T-helper 17 cell (primary cell): ENCODE data around the gene PTPRN2. TPM values are rescaled to one million over a fixed set of nuclear protein-coding genes. Genes with fewer than 3 reads are reported as not detected.

Experiments used
- ATAC-seq: fragments of 150-1000 bp; cut with Tn5 transposase; 2 replicates; pipeline ENCODE4 v1.10.0; 2021; ENCODE audit warnings: mild to moderate bottlenecking, moderate library complexity
- DNase-seq, 3 donors: peaks; one replicate each; pipeline versions ENCODE4 v3.0.0 to v3.0.0-alpha.2; 2020 to 2021
- H3K9me3 ChIP-seq: one replicate; pipeline ENCODE4 v1.7.0; 2013; ENCODE audit warnings: low read length, mild to moderate bottlenecking; ENCODE audit not compliant: control insufficient read depth, poor library complexity, severe bottlenecking
- H3K27ac Mint-ChIP-seq: one replicate; pipeline ENCODE4 v1.8.0; 2022; ENCODE audit warnings: mild to moderate bottlenecking, moderate library complexity, mixed read lengths
- H3K27me3 Mint-ChIP-seq: one replicate; pipeline ENCODE4 v1.8.0; 2022; ENCODE audit warnings: mixed read lengths
- H3K36me3 Mint-ChIP-seq: one replicate; pipeline ENCODE4 v1.8.0; 2022; ENCODE audit warnings: low read depth, mixed read lengths
- H3K4me1 Mint-ChIP-seq: one replicate; pipeline ENCODE4 v1.8.0; 2022; ENCODE audit warnings: mild to moderate bottlenecking, mixed read lengths
- H3K4me3 Mint-ChIP-seq: one replicate; pipeline ENCODE4 v1.8.0; 2022; ENCODE audit warnings: mild to moderate bottlenecking, moderate library complexity, mixed read lengths
- total RNA-seq, 4 donors: library from RNA in 2 of 4; stranded (reverse) in 2 of 4; gene quantifications; one replicate each; pipeline ENCODE4 v1.2.3 and lab custom pipeline; 2022 to 2026

PTPRN2 gene
- total RNA-seq, 2 donors from 2014 or later, result 0.42 to 0.57 TPM

GRCh38 chr7:157555313-157555712 is 1032.3 kb downstream of the PTPRN2 start:
- no peak overlapping the region for H3K27ac Mint-ChIP-seq
- no peaks in the 10 kb centered on the region for H3K27me3 Mint-ChIP-seq
- no peaks in the 10 kb centered on the region for H3K4me1 Mint-ChIP-seq
- H3K9me3 ChIP-seq, result no peaks in the 10 kb centered on the region
- no peak for DNase-seq
- H3K36me3 Mint-ChIP-seq, result no peaks in the 10 kb centered on the region
- no peak for ATAC-seq
- H3K4me3 Mint-ChIP-seq, result no peak overlapping the region

DNA sequence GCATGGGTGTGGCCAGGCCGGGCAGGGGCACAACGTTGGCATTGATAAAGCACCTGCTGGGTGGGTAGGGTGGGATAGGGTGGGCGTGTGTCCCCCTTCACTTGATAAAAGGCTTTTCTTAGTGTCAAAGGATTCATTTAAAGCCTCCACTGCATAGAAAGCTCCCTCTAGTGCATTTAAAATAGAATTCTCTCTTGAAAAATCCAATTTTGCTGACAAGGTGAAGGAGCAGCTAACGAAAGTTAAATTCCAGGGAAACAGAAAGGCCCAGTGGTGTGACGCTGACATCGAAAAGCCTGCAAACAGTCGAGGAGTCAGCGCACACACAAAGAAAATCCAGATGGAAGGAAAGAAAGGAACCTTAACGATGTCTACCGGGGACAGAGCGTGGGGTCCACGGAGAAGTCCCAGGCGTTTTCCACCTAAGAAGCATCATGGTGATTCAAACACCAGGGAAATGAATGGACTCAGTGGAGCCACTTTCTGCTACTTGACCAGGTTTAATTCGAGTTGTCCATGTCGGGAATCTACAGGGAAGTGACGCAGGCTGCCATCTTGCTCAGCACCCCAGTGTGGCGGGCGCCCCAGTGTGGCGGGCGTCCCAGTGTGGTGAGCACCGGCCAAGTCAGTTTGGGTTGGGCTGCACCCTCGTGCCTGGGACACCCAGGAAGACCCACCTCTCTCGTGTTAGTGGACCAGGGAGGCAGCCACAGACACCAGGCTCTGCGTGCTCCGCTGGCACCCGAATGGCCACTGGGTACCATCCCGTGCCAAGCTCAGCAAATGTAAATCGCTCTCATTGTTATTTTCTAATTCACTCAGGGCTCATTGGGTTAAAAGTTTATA is 1033.0 kb downstream of the PTPRN2 start:
- no peaks in the 10 kb centered on the region for H3K27me3 Mint-ChIP-seq
- ATAC-seq, result no peak

GRCh38 chr7:157553256-157553655 is 1034.4 kb downstream of the PTPRN2 start:
- H3K9me3 ChIP-seq, result no peaks in the 10 kb centered on the region
- H3K36me3 Mint-ChIP-seq, result no peaks in the 10 kb centered on the region
- H3K27ac Mint-ChIP-seq, result no peak overlapping the region
- ATAC-seq (no peak), DNase-seq (no peak)
- H3K4me3 Mint-ChIP-seq, result no peak overlapping the region
- no peaks in the 10 kb centered on the region for H3K4me1 Mint-ChIP-seq
- H3K27me3 Mint-ChIP-seq, result no peaks in the 10 kb centered on the region

More for the DNA sequence above, 1033.0 kb downstream of the PTPRN2 start:
- H3K36me3 Mint-ChIP-seq, result no peaks in the 10 kb centered on the region
- H3K27ac Mint-ChIP-seq, result no peak overlapping the region
- no peak for DNase-seq
- no peaks in the 10 kb centered on the region for H3K4me1 Mint-ChIP-seq
- H3K4me3 Mint-ChIP-seq, result no peak overlapping the region
- no peaks in the 10 kb centered on the region for H3K9me3 ChIP-seq

- Mint-ChIP-seq H3K4me3 (no peak overlapping the region), H3K4me1 (no peaks in the 10 kb centered on the region), H3K27ac (no peak overlapping the region), H3K27me3 (no peaks in the 10 kb centered on the region), H3K36me3 (no peaks in the 10 kb centered on the region)
- ATAC-seq, result no peak
- no peaks in the 10 kb centered on the region for H3K9me3 ChIP-seq
- no peak for DNase-seq
Measured at GRCh38 chr7:157552295-157552993, 1035.2 kb downstream of the PTPRN2 start.

- ATAC-seq (no peak), DNase-seq (no peak)
- no peaks in the 10 kb centered on the region for H3K36me3 Mint-ChIP-seq
- H3K27me3 Mint-ChIP-seq, result no peaks in the 10 kb centered on the region
- H3K4me1 Mint-ChIP-seq, result no peaks in the 10 kb centered on the region
- H3K4me3 Mint-ChIP-seq, result no peak overlapping the region
- H3K9me3 ChIP-seq, result no peaks in the 10 kb centered on the region
- H3K27ac Mint-ChIP-seq, result no peak overlapping the region
Measured at GRCh38 chr7:157551325-157552070, 1036.1 kb downstream of the PTPRN2 start.

DNA sequence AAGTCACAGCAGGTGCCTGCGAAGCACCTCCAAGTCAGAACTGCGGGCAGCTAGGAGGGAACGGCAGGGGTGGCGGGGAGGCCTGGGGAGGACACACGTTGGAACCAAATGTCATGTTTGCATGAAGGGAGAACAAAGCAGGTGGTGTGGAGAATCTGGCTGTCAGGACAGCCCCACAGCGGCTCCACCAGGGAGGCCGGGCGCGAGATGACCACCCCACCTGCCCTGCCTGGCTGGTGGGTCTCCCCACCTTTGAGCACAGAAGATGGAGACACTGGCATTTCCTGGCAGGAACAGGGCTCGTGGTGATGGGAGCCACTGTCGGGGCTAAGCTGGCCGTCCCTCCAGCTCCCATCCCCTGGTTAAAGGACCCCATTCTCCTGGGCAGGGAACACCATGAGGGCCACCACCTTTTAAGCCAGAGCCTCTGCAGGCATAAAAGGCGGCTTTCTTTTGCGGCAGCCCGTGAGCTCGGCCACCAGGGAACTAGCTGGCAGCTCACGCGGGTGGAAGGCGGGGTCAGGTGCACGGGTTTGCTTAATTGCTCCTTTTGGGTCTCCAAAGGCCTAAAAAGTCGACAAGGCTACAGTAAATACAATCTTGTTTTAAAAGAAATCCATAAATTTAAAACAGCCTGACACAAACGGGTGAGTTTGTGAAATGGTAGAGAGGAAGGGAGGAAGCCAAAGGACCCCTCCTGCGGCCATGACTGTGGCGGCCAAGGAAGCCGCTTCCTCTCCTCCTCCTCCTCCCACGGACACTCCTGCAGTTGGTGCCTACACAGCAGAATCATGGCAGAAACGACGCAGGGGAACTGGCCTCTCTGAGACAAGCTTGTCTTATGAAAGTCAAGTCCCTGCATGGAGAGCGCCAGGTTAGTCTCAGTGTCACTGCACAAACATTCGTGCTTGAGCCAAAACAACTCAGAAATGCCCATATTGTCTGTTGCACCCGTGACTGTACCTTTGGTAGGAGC is 1037.0 kb downstream of the PTPRN2 start:
- DNase-seq, result no peak
- no peaks in the 10 kb centered on the region for H3K4me1 Mint-ChIP-seq
- no peaks in the 10 kb centered on the region for H3K27me3 Mint-ChIP-seq
- H3K27ac Mint-ChIP-seq, result no peak overlapping the region
- no peaks in the 10 kb centered on the region for H3K9me3 ChIP-seq
- no peaks in the 10 kb centered on the region for H3K36me3 Mint-ChIP-seq
- H3K4me3 Mint-ChIP-seq, result no peak overlapping the region
- ATAC-seq, result no peak

GRCh38 chr7:157549612-157550299 is 1037.9 kb downstream of the PTPRN2 start:
- Mint-ChIP-seq H3K4me3 (no peak overlapping the region), H3K36me3 (no peaks in the 10 kb centered on the region), H3K4me1 (peaks cover 5% of the 10 kb centered on the region), H3K27me3 (no peaks in the 10 kb centered on the region), H3K27ac (no peak overlapping the region)
- no peaks in the 10 kb centered on the region for H3K9me3 ChIP-seq
- DNase-seq (no peak), ATAC-seq (no peak)

GRCh38 chr7:157548691-157549303 is 1038.8 kb downstream of the PTPRN2 start:
- H3K9me3 ChIP-seq, result no peaks in the 10 kb centered on the region
- no peaks in the 10 kb centered on the region for H3K36me3 Mint-ChIP-seq
- DNase-seq (no peak), ATAC-seq (no peak)
- no peak overlapping the region for H3K27ac Mint-ChIP-seq
- no peak overlapping the region for H3K4me3 Mint-ChIP-seq
- peaks cover 8% of the 10 kb centered on the region for H3K4me1 Mint-ChIP-seq
- no peaks in the 10 kb centered on the region for H3K27me3 Mint-ChIP-seq

GRCh38 chr7:157547611-157548010 is 1040.0 kb downstream of the PTPRN2 start:
- Mint-ChIP-seq H3K36me3 (no peaks in the 10 kb centered on the region), H3K4me1 (peaks cover 8% of the 10 kb centered on the region), H3K27me3 (no peaks in the 10 kb centered on the region), H3K27ac (no peak overlapping the region), H3K4me3 (no peak overlapping the region)
- H3K9me3 ChIP-seq, result no peaks in the 10 kb centered on the region
- no peak for ATAC-seq
- no peak for DNase-seq

GRCh38 chr7:157547102-157547501 is 1040.5 kb downstream of the PTPRN2 start:
- H3K27me3 Mint-ChIP-seq, result no peaks in the 10 kb centered on the region
- peaks cover 8% of the 10 kb centered on the region for H3K4me1 Mint-ChIP-seq
- no peaks in the 10 kb centered on the region for H3K9me3 ChIP-seq
- DNase-seq (no peak), ATAC-seq (no peak)
- no peaks in the 10 kb centered on the region for H3K36me3 Mint-ChIP-seq
- H3K4me3 Mint-ChIP-seq, result no peak overlapping the region
- H3K27ac Mint-ChIP-seq, result no peak overlapping the region

DNA sequence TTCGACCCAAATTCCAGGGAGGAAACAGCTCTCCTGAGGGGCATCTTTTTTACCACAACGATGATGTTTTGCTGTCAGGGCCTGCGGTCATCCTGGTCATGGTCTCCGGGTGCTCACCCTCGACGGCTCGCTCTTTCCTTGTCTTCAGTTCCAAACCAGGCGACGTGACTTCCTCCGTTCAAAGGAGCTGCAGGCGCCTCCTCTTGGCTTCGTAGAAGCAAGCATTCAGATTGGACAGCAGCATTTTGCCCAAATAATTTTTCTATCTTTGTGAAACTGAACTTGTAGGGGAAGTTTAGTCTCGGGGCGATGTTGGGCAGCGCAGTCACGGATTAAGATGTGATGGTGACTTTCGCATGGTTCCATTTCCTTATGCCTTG is 1042.0 kb downstream of the PTPRN2 start:
- Mint-ChIP-seq H3K4me1 (peaks cover 8% of the 10 kb centered on the region), H3K4me3 (no peak overlapping the region), H3K27ac (no peak overlapping the region), H3K36me3 (no peaks in the 10 kb centered on the region), H3K27me3 (peaks cover 5% of the 10 kb centered on the region)
- DNase-seq (no peak), ATAC-seq (no peak)
- H3K9me3 ChIP-seq, result no peaks in the 10 kb centered on the region
